ENCODE results near the gene KLRK1. TPM values are rescaled to one million over a fixed set of nuclear protein-coding genes. Genes with fewer than 3 reads are reported as not detected.
"Not testable (repeated sequence)": the region's sequence is repeated elsewhere in the genome, so short reads cannot be mapped to it uniquely, and the experiment has no call there.

Gene KLRK1
- total RNA-seq, 2 experiments from 2014 or later = 0.12 TPM

DNA sequence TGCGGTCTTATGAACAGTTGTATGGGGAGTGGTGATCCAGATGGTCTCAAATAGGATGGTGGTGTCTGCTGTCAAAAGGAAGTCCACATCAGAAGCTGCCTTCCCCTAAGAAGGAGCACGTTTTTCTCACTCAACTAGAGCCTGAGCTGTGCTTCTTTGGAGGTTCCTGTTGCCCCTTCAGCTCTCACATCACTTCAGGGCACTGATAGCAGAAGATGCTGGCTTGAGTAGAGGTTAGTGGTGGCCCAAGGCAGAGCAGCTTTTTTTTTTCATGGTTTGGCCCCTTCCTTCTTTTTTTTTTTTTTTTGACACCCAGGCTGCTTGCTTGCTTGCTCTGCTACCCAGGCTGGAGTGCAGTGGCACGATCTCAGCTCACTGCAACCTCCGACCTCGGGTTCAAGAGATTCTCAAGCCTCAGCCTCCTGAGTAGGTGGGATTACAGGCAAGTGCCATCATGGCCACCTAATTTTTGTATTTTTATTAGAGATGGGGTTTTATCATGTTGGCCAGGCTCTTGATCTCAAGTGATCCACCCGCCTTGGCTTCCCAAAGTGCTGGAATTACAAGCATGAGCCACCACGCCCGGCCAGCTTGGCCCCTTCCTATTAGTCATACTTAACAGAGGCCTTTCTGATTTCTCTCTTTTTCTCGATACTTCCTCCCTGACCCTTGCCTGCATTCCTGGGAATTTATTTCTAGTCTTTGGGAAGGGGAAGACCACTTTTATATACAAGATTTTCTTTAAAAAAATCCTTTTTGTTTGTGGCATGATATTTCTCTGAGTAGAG, 50.6 kb downstream of the KLRK1 start:
- no peak overlapping the region for H3K27ac Mint-ChIP-seq
- POLR2A ChIA-PET = no interaction called here
- DNase-seq = no peak
- H3K36me3 Mint-ChIP-seq (ENCODE audit: low read depth) = no peaks in the 10 kb centered on the region
- peaks cover 6% of the 10 kb centered on the region for H3K4me1 Mint-ChIP-seq
- H3K4me3 Mint-ChIP-seq = no peak overlapping the region
- H3K9me3 Mint-ChIP-seq = peaks cover 14% of the 10 kb centered on the region
- CTCF ChIA-PET = interaction anchor here (0.7 kb wide), 1 partner anchor 410 kb away, joined by 3 read pairs; no protein-coding TSS in a partner anchor
- peaks cover 4% of the 10 kb centered on the region for H3K27me3 Mint-ChIP-seq

- CTCF ChIA-PET; POLR2A ChIA-PET; DNase-seq; H3K27ac Mint-ChIP-seq; H3K4me1 Mint-ChIP-seq; H3K36me3 Mint-ChIP-seq (ENCODE audit: low read depth); H3K4me3 Mint-ChIP-seq; H3K27me3 Mint-ChIP-seq: not testable (repeated sequence)
- H3K9me3 Mint-ChIP-seq = peaks cover 13% of the 10 kb centered on the region
Measured at GRCh38 chr12:10338470-10338869, 51.4 kb downstream of the KLRK1 start.

- H3K4me1 Mint-ChIP-seq; POLR2A ChIA-PET; H3K27me3 Mint-ChIP-seq; H3K27ac Mint-ChIP-seq; CTCF ChIA-PET; H3K9me3 Mint-ChIP-seq; H3K36me3 Mint-ChIP-seq (ENCODE audit: low read depth); DNase-seq; H3K4me3 Mint-ChIP-seq: not testable (repeated sequence)
Measured at GRCh38 chr12:10336196-10336595, 53.6 kb downstream of the KLRK1 start.

DNA sequence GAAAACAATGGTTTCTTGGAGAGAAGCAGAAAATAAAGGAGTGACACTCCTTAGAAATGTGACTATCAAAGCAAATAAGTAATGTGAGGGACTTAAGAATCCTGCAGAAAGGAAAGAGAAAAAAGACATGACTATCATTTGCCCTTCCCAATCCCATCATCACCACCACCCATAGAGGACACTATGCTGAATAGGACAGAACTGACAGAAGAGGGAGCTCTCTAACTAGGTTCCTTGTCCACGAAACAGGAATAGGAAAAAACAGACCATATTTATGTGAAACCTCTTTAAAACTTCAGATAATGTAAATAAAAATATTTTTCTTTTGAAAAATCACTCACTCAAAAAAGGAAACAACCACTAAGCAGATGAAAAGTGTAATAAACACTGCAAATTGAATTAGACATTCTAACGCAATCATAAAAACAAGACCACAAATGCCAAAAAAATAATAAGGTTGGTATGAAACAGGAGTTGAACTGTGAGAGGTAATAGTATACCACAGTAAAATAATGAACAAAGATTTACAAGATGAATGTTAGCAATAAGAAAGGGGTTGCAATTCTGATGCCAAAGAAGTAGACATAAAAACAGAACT, 58.1 kb downstream of the KLRK1 start:
- H3K27ac Mint-ChIP-seq = no peak overlapping the region
- ChIA-PET CTCF (no interaction called here), POLR2A (no interaction called here)
- peak; percentile 9 for DNase-seq
- H3K9me3 Mint-ChIP-seq = peaks cover 13% of the 10 kb centered on the region
- H3K27me3 Mint-ChIP-seq = peaks cover 12% of the 10 kb centered on the region
- H3K4me1 Mint-ChIP-seq = no peaks in the 10 kb centered on the region
- peaks cover 6% of the 10 kb centered on the region for H3K36me3 Mint-ChIP-seq (ENCODE audit: low read depth)
- no peak overlapping the region for H3K4me3 Mint-ChIP-seq

- Mint-ChIP-seq H3K27me3 (peaks cover 14% of the 10 kb centered on the region), H3K9me3 (peaks cover 15% of the 10 kb centered on the region)
- H3K4me1 Mint-ChIP-seq; POLR2A ChIA-PET; H3K4me3 Mint-ChIP-seq; H3K27ac Mint-ChIP-seq; DNase-seq; H3K36me3 Mint-ChIP-seq (ENCODE audit: low read depth); CTCF ChIA-PET: not testable (repeated sequence)
Measured at GRCh38 chr12:10328691-10329090, 61.1 kb downstream of the KLRK1 start.

Other genes with a start within 250 kb of the KLRK1 start
- gene OLR1, start 217.9 kb downstream of the KLRK1 start, total RNA-seq = not detected
- gene TMEM52B, start 211.0 kb downstream of the KLRK1 start, total RNA-seq = not detected
- 1 to 10 TPM; 5.5 to 6.3 TPM for gene GABARAPL1, start 177.2 kb downstream of the KLRK1 start, total RNA-seq
- under 1 TPM in 1 of 2 experiments, not detected in 1; 0.27 TPM for gene KLRD1, start 82.2 kb downstream of the KLRK1 start, total RNA-seq
- not detected for gene KLRC4, start 19.7 kb upstream of the KLRK1 start, total RNA-seq
- gene KLRC3, start 30.6 kb upstream of the KLRK1 start, total RNA-seq = not detected
- not detected for gene KLRC2, start 46.0 kb upstream of the KLRK1 start, total RNA-seq
- gene KLRC1, start 63.3 kb upstream of the KLRK1 start, total RNA-seq = not detected
- gene EIF2S3B, start 115.8 kb upstream of the KLRK1 start, total RNA-seq = 1 to 10 TPM in 1 of 2 experiments, under 1 TPM in 1; 0.97 to 1.0 TPM
- gene MAGOHB, start 223.6 kb upstream of the KLRK1 start, total RNA-seq = 10 to 100 TPM; 49.2 to 51.3 TPM

All from activated CD4-positive, alpha-beta T cell treated with anti-CD3 and anti-CD28 coated beads, Interleukin-2, amount 10 ng/mL, durations not matched to agents 7 days and 5 days (primary cell).